ENCODE measurements around the gene CACNA1B.
"Not testable (repeated sequence)": the region's sequence is repeated elsewhere in the genome, so short reads cannot be mapped to it uniquely, and the experiment has no call there.

- not testable (repeated sequence) for TF ChIP-seq CTCF, POLR2A (IDR thresholded peaks at IDR 0.05)
These were observed 270.0 kb downstream of the CACNA1B start for GRCh38 chr9:138147556-138147955.

Data from vagina (tissue), 2 donors.